H9 (cell line): ENCODE data around the gene ITGA8. TPM values are rescaled to one million over a fixed set of nuclear protein-coding genes. Genes with fewer than 3 reads are reported as not detected.

ENCODE experiments used
- DNase-seq: peaks from one replicate; pipeline ENCODE4 v3.0.0-alpha.2; 2017
- H2AFZ ChIP-seq: one replicate; pipeline ENCODE4 v1.6.1; 2013; ENCODE audit warnings: mild to moderate bottlenecking, low read length, control low read depth, moderate library complexity
- H2AK5ac ChIP-seq: 2 replicates; pipeline ENCODE4 v1.6.1; 2013; ENCODE audit warnings: low read length, control low read depth, mixed read lengths; ENCODE audit not compliant: insufficient read length
- H2BK120ac ChIP-seq: one replicate; pipeline ENCODE4 v1.6.1; 2013; ENCODE audit warnings: low read depth, mild to moderate bottlenecking, low read length, control low read depth, inconsistent platforms; ENCODE audit not compliant: poor library complexity, severe bottlenecking
- H2BK12ac ChIP-seq: 2 replicates; pipeline ENCODE4 v1.6.1; 2013; ENCODE audit warnings: low read length, control low read depth, mixed read lengths, low read depth; ENCODE audit not compliant: insufficient read length
- H2BK15ac ChIP-seq: 2 replicates; pipeline ENCODE4 v1.6.1; 2013; ENCODE audit warnings: low read depth, low read length, control low read depth
- H2BK20ac ChIP-seq: one replicate; pipeline ENCODE4 v1.6.1; 2013; ENCODE audit warnings: low read depth, mild to moderate bottlenecking, low read length, control low read depth, inconsistent platforms; ENCODE audit not compliant: poor library complexity, severe bottlenecking
- H2BK5ac ChIP-seq: 2 replicates; pipeline ENCODE4 v1.6.1; 2013; ENCODE audit warnings: low read length, control low read depth, mixed read lengths; ENCODE audit not compliant: insufficient read length
- H3K14ac ChIP-seq: 2 replicates; pipeline ENCODE4 v1.6.1; 2013; ENCODE audit warnings: low read length, control low read depth; ENCODE audit not compliant: insufficient read depth
- H3K18ac ChIP-seq: 2 replicates; pipeline ENCODE4 v1.6.1; 2013; ENCODE audit warnings: low read depth, mild to moderate bottlenecking, mixed read lengths, low read length, control low read depth; ENCODE audit not compliant: insufficient read length
- H3K23ac ChIP-seq: 2 replicates; pipeline ENCODE4 v1.6.1; 2013; ENCODE audit warnings: low read length, control low read depth, mixed read lengths, low read depth; ENCODE audit not compliant: insufficient read length
- H3K23me2 ChIP-seq: 2 replicates; pipeline ENCODE4 v1.6.1; 2013; ENCODE audit warnings: low read depth, mild to moderate bottlenecking, mixed read lengths, low read length, control low read depth; ENCODE audit not compliant: insufficient read length, poor library complexity, severe bottlenecking
- H3K27ac ChIP-seq: 2 replicates; pipeline ENCODE4 v1.5.1; 2013; ENCODE audit warnings: low read length, control low read depth, mixed read lengths, low read depth; ENCODE audit not compliant: insufficient read length
- H3K27me3 ChIP-seq: 2 replicates; pipeline ENCODE4 v1.6.1; 2013; ENCODE audit warnings: low read length, control low read depth, inconsistent platforms; ENCODE audit not compliant: insufficient read depth
- H3K4ac ChIP-seq: 2 replicates; pipeline ENCODE4 v1.6.1; 2013; ENCODE audit warnings: low read depth, mild to moderate bottlenecking, control low read depth, inconsistent platforms, low read length, moderate library complexity
- H3K4me1 ChIP-seq: 2 replicates; pipeline ENCODE4 v1.6.1; 2013; ENCODE audit warnings: low read length, control low read depth, inconsistent platforms; ENCODE audit not compliant: insufficient read depth
- H3K4me2 ChIP-seq: 2 replicates; pipeline ENCODE4 v1.6.1; 2013; ENCODE audit warnings: low read length, control low read depth, mixed read lengths; ENCODE audit not compliant: insufficient read length, insufficient read depth
- H3K56ac ChIP-seq: 2 replicates; pipeline ENCODE4 v1.6.1; 2013; ENCODE audit warnings: low read depth, mild to moderate bottlenecking, mixed read lengths, low read length, control low read depth; ENCODE audit not compliant: insufficient read length
- H3K79me1 ChIP-seq: 2 replicates; pipeline ENCODE4 v1.6.1; 2013; ENCODE audit warnings: low read depth, mild to moderate bottlenecking, moderate library complexity, low read length, control low read depth, inconsistent platforms; ENCODE audit not compliant: insufficient read depth, poor library complexity, severe bottlenecking
- H3K79me2 ChIP-seq: 2 replicates; pipeline ENCODE4 v1.6.1; 2013; ENCODE audit warnings: low read length, control low read depth, inconsistent platforms; ENCODE audit not compliant: insufficient read depth
- H3K9ac ChIP-seq: 2 replicates; pipeline ENCODE4 v1.6.1; 2013; ENCODE audit warnings: low read length, control low read depth, mixed read lengths; ENCODE audit not compliant: insufficient read length; ENCODE audit errors: extremely low read depth
- H3K9me3 ChIP-seq: one replicate; pipeline ENCODE4 v1.6.1; 2013; ENCODE audit warnings: low read depth, low read length, inconsistent platforms; ENCODE audit not compliant: control insufficient read depth
- H3T11ph ChIP-seq: one replicate; pipeline ENCODE4 v1.6.1; 2013; ENCODE audit warnings: mild to moderate bottlenecking, low read length, control low read depth, inconsistent platforms
- H4K20me1 ChIP-seq: one replicate; pipeline ENCODE4 v1.6.1; 2013; ENCODE audit not compliant: control insufficient read depth, insufficient read length, insufficient read depth
- H4K5ac ChIP-seq: 2 replicates; pipeline ENCODE4 v1.6.1; 2013; ENCODE audit warnings: low read depth, mild to moderate bottlenecking, mixed read lengths, low read length, control low read depth; ENCODE audit not compliant: insufficient read length
- H4K8ac ChIP-seq: replicated peaks from 2 replicates; pipeline ENCODE4 v1.6.1; 2013; ENCODE audit warnings: low read length, control low read depth, mixed read lengths, low read depth; ENCODE audit not compliant: insufficient read length
- H4K91ac ChIP-seq: 2 replicates; pipeline ENCODE4 v1.6.1; 2013; ENCODE audit warnings: low read depth, mild to moderate bottlenecking, moderate library complexity, mixed read lengths, low read length, control low read depth; ENCODE audit not compliant: insufficient read length
- H3K27ac Mint-ChIP-seq, 3 experiments: 2 replicates in 2 of 3; 3 replicates in 1 of 3; pipeline ENCODE4 v1.8.0; 2020 to 2021; ENCODE audit warnings: mixed read lengths in 3 of 3, mild to moderate bottlenecking in 1 of 3, moderate library complexity in 1 of 3
- H3K27me3 Mint-ChIP-seq: 2 replicates; pipeline ENCODE4 v1.8.0; 2021; ENCODE audit warnings: low read depth, mild to moderate bottlenecking, moderate library complexity, mixed read lengths
- H3K36me3 Mint-ChIP-seq, 3 experiments: 2 replicates in 2 of 3; 3 replicates in 1 of 3; pipeline ENCODE4 v1.8.0; 2020 to 2021; ENCODE audit warnings: low read depth in 3 of 3, mixed read lengths in 3 of 3; ENCODE audit not compliant: insufficient read depth in 1 of 3
- H3K4me1 Mint-ChIP-seq, 2 experiments: 2 replicates each; pipeline ENCODE4 v1.8.0; 2020; ENCODE audit warnings: mixed read lengths in 2 of 2
- H3K4me3 Mint-ChIP-seq, 2 experiments: 2 replicates in 1 of 2; 3 replicates in 1 of 2; pipeline ENCODE4 v1.8.0; 2020 to 2021; ENCODE audit warnings: mild to moderate bottlenecking in 2 of 2, mixed read lengths in 2 of 2, moderate library complexity in 1 of 2
- H3K9me3 Mint-ChIP-seq, 2 experiments: 2 replicates in 1 of 2; 3 replicates in 1 of 2; pipeline ENCODE4 v1.8.0; 2020; ENCODE audit warnings: mild to moderate bottlenecking in 2 of 2, mixed read lengths in 2 of 2, moderate library complexity in 1 of 2
- WGBS: extraction: QIAGEN DNeasy Blood & Tissue Kit; methylation state at CpG from one replicate; pipeline ENCODE4 v1.1.7; 2013; ENCODE audit warnings: missing lambda C conversion rate, low lambda C conversion rate, mixed read lengths; ENCODE audit not compliant: insufficient read length; ENCODE audit errors: extremely low coverage; 5-methylcytosine and 5-hydroxymethylcytosine counted together
- total RNA-seq: library from RNA; stranded (reverse); gene quantifications from 2 replicates; pipeline ENCODE4 v1.2.1, GENCODE V29; 2021
- TF ChIP-seq, protein P1 (sequence below): fragments of 200-600 bp; sonication (generic); conservative IDR thresholded peaks from 3 replicates; pipeline ENCODE4 v1.8.0; 2021; ENCODE audit warnings: antibody characterized with exemption, mild to moderate bottlenecking

ITGA8 gene
- total RNA-seq, 1 experiment from 2014 or later, result not detected

DNA sequence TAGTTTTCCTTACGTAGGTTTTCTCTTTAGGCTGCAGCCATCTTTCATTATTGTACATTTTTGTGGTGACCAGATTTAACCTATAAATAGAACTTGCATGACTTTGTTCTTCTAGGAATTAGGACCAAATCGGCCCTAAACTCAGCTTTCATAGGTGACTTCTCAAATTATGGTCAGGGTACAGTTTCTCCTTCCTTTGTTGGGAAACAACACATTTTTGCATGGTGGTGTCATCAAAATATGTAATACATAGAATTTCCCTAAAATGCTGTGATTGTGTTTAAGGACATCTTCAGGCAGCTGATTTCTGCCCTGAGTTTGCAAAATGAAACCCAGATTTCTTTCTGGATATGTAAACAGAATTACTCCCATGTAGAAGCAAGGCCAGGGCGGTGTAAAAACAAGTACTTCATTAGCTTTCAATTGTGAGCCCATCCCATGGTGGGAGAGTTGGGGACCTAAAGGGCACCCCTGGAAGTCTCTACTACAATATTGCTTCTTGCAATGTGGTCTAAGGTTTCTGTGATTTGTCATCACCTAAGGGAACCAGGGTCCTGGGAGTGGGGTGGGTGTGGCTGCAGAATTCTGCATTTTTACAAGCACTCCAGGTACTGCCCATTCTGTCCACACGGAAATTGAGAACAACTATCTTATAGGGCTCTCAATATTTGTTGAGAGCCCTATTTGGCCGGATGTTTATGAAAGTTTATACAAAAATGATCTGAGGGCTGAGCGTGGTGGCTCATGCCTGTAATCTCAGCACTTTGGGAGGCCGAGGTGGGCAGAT lies 227.7 kb downstream of the ITGA8 start:
- Histone ChIP-seq H4K8ac (no peak overlapping the region), H3K27ac (no peak overlapping the region), H2AFZ (no peak overlapping the region), H2BK120ac (no peak overlapping the region), H3K4ac (no peak overlapping the region), H3K79me1 (no peaks in the 10 kb centered on the region), H3K23ac (no peak overlapping the region), H3T11ph (no peak overlapping the region), H3K56ac (no peak overlapping the region), H3K18ac (no peak overlapping the region), H4K91ac (no peak overlapping the region), H4K5ac (no peak overlapping the region), H2BK5ac (no peak overlapping the region), H3K9ac (no peak overlapping the region), H4K20me1 (no peaks in the 10 kb centered on the region), H3K9me3 (no peaks in the 10 kb centered on the region), H3K79me2 (no peaks in the 10 kb centered on the region), H2BK15ac (no peak overlapping the region), H3K27me3 (no peaks in the 10 kb centered on the region), H2BK12ac (no peak overlapping the region), H2BK20ac (no peak overlapping the region), H3K14ac (no peak overlapping the region), H3K4me2 (no peak overlapping the region), H3K23me2 (no peaks in the 10 kb centered on the region), H2AK5ac (no peak overlapping the region), H3K4me1 (no peaks in the 10 kb centered on the region)
- peaks cover 0 to 7% of the 10 kb centered on the region in 2 experiments; a peak in 2 of 4 replicates for H3K4me1 Mint-ChIP-seq
- DNase-seq, result no peak
- H3K9me3 Mint-ChIP-seq, result no peaks in the 10 kb centered on the region
- peaks cover 44% of the 10 kb centered on the region for H3K27me3 Mint-ChIP-seq
- TF ChIP-seq, protein P1, sequence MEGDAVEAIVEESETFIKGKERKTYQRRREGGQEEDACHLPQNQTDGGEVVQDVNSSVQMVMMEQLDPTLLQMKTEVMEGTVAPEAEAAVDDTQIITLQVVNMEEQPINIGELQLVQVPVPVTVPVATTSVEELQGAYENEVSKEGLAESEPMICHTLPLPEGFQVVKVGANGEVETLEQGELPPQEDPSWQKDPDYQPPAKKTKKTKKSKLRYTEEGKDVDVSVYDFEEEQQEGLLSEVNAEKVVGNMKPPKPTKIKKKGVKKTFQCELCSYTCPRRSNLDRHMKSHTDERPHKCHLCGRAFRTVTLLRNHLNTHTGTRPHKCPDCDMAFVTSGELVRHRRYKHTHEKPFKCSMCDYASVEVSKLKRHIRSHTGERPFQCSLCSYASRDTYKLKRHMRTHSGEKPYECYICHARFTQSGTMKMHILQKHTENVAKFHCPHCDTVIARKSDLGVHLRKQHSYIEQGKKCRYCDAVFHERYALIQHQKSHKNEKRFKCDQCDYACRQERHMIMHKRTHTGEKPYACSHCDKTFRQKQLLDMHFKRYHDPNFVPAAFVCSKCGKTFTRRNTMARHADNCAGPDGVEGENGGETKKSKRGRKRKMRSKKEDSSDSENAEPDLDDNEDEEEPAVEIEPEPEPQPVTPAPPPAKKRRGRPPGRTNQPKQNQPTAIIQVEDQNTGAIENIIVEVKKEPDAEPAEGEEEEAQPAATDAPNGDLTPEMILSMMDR, result no peak
- H3K36me3 Mint-ChIP-seq, result no peaks in the 10 kb centered on the region
- no CpG with 5 or more reads among the region's 7 CpGs for WGBS
- H3K4me3 Mint-ChIP-seq, result no peak overlapping the region
- no peak overlapping the region for H3K27ac Mint-ChIP-seq
